A375 (cell line): ENCODE results near the gene SRBD1. TPM values are rescaled to one million over a fixed set of nuclear protein-coding genes. Genes with fewer than 3 reads are reported as not detected.

Source experiments
- small RNA-seq: library from RNA; depleted of rRNA; stranded (forward); fragments of <200 nt; gene quantifications from one replicate; pipeline ENCODE3, GENCODE V24; 2014
- total RNA-seq: library from RNA; depleted of rRNA; stranded (reverse); fragments of >200 nt; shearing (Covaris generic); gene quantifications from 2 replicates; pipeline ENCODE4 v1.2.3, GENCODE V29; 2014; rRNA removed

SRBD1 gene
- 18.0 and 22.4 TPM in 2 replicates for total RNA-seq

GRCh38 chr2:45611020-45611859 lies at the start of gene SRBD1:
Gene SRBD1 (minus strand): TSS chr2:45611267. CDS start chr2:45605441, 5,826 bp downstream.

GRCh38 chr2:45651415-45652089 lies 40.5 kb upstream of the SRBD1 start, which contains the start of gene PRKCE:
Gene PRKCE (plus strand): TSS chr2:45651675.

Small RNA genes within 50 kb of the gene (small RNA-seq; reads per million reads assigned to genes)
- gene RN7SL414P, result not detected

Other genes starting within 250 kb of the SRBD1 start
- gene PRKCE, start 40.4 kb upstream of the SRBD1 start, total RNA-seq, result 11.4 and 14.7 TPM in 2 replicates